ENCODE results near the gene FOXN4.

The FOXN4 gene

DNA sequence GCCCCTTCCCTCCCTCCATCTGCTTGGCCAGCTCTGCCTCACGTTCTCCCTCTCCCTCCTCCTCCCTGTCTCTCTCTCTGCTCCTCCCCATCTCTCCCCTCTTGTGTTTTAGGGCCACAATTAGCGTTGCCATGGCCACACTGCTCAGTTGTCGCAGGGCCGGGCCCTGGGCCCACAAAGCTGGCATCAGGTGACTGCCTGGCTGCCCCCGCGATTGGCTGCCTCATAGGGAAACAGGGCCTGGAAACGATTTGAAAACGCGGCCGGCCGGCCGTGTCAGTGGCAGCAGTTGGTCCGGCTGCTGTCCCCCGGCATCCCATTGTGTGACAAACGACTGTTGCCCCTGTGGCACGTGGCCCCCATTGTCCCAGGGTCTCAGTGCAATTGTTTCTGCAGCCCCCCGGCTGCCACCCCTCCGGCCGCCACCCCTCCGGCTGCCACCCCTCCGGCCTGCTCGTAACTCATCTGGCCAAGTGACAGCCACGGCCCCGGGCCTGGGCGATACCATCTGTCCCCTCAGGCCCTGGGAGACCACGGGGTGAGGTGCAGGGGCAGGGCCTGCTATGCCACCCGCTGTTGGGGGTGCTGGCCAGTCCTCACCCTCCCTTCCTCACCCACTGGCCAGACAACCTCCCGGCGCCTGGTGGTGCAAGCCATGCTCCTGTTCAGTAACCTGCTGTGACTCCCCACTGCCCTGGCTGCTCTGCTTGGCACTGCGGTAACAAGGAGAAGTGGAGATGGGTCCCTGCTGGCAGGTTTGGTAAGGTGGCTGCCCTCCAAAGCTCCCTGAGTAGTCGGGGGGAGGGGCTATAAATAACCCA lies 17.4 kb downstream of the FOXN4 start:
- no peak for DNase-seq
- H3K4me1 ChIP-seq (ENCODE audit: insufficient read depth, low read length), result no peaks in the 10 kb centered on the region

DNA sequence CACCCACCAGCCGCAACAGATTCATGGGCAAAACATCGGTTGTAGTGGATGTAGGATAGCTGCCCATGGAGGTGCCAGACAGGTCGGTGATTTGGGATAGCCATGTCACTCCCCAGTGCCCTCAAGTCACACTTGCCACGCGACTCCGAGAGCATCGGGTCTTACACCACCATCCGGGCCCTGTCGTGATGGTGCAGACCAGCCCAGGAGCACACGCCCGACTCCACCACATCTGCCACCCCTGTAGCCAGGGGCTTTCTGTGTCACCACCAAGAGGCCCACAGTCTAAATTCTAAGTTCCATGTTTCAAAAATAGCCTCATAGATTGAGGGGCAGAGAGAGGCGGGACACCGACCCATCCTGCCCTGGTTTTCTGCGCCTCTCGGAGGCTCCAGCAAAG lies 18.0 kb downstream of the FOXN4 start:
- no peak overlapping the region for H2AFZ ChIP-seq (ENCODE audit: low read depth, low read length)
- H3K27ac ChIP-seq (ENCODE audit: low read length), result no peak overlapping the region
- no peak overlapping the region for H3K9ac ChIP-seq (ENCODE audit: low read depth, low read length)
- H3K79me2 ChIP-seq (ENCODE audit: insufficient read depth, low read length), result no peaks in the 10 kb centered on the region
- no peak overlapping the region for H3K4me3 ChIP-seq (ENCODE audit: low read depth in 1 of 2, low read length in 2 of 2)
- DNase-seq, result no peak
- no peaks in the 10 kb centered on the region for H3K36me3 ChIP-seq (ENCODE audit: insufficient read depth, low read length)
- H3K9me3 ChIP-seq (ENCODE audit: insufficient read depth, low read length, severe bottlenecking), result no peaks in the 10 kb centered on the region
- no peak overlapping the region for H3K4me2 ChIP-seq (ENCODE audit: insufficient read depth, low read length)
- H3K4me1 ChIP-seq (ENCODE audit: insufficient read depth, low read length), result no peaks in the 10 kb centered on the region
- TF ChIP-seq EZH2 (IDR thresholded peaks at IDR 0.05; ENCODE audit: borderline replicate concordance, low read depth, low read length, severe bottlenecking), result no peak
- TF ChIP-seq, protein P1, sequence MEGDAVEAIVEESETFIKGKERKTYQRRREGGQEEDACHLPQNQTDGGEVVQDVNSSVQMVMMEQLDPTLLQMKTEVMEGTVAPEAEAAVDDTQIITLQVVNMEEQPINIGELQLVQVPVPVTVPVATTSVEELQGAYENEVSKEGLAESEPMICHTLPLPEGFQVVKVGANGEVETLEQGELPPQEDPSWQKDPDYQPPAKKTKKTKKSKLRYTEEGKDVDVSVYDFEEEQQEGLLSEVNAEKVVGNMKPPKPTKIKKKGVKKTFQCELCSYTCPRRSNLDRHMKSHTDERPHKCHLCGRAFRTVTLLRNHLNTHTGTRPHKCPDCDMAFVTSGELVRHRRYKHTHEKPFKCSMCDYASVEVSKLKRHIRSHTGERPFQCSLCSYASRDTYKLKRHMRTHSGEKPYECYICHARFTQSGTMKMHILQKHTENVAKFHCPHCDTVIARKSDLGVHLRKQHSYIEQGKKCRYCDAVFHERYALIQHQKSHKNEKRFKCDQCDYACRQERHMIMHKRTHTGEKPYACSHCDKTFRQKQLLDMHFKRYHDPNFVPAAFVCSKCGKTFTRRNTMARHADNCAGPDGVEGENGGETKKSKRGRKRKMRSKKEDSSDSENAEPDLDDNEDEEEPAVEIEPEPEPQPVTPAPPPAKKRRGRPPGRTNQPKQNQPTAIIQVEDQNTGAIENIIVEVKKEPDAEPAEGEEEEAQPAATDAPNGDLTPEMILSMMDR (IDR thresholded peaks at IDR 0.05; ENCODE audit: borderline replicate concordance, extremely low read depth, low read length, poor library complexity, severe bottlenecking), result no peak
- no peaks in the 10 kb centered on the region for H3K27me3 ChIP-seq (ENCODE audit: insufficient read depth, low read length, poor library complexity)
- no peak for ATAC-seq (ENCODE audit: insufficient read depth, low read depth)
- no peaks in the 10 kb centered on the region for H4K20me1 ChIP-seq (ENCODE audit: insufficient read depth, low read length)

More for the DNA sequence above, 17.4 kb downstream of the FOXN4 start:
- Histone ChIP-seq H3K4me3 (ENCODE audit: low read depth in 1 of 2, low read length in 2 of 2) (no peak overlapping the region), H3K4me2 (ENCODE audit: insufficient read depth, low read length) (no peak overlapping the region), H3K36me3 (ENCODE audit: insufficient read depth, low read length) (no peaks in the 10 kb centered on the region), H3K9ac (ENCODE audit: low read depth, low read length) (no peak overlapping the region), H3K79me2 (ENCODE audit: insufficient read depth, low read length) (no peaks in the 10 kb centered on the region), H3K27me3 (ENCODE audit: insufficient read depth, low read length, poor library complexity) (no peaks in the 10 kb centered on the region), H3K9me3 (ENCODE audit: insufficient read depth, low read length, severe bottlenecking) (no peaks in the 10 kb centered on the region), H3K27ac (ENCODE audit: low read length) (no peak overlapping the region), H4K20me1 (ENCODE audit: insufficient read depth, low read length) (no peaks in the 10 kb centered on the region), H2AFZ (ENCODE audit: low read depth, low read length) (no peak overlapping the region)
- TF ChIP-seq, protein P1 (IDR thresholded peaks at IDR 0.05; ENCODE audit: borderline replicate concordance, extremely low read depth, low read length, poor library complexity, severe bottlenecking), result no peak
- no peak for TF ChIP-seq EZH2 (IDR thresholded peaks at IDR 0.05; ENCODE audit: borderline replicate concordance, low read depth, low read length, severe bottlenecking)
- ATAC-seq (ENCODE audit: insufficient read depth, low read depth), result no peak

DNA sequence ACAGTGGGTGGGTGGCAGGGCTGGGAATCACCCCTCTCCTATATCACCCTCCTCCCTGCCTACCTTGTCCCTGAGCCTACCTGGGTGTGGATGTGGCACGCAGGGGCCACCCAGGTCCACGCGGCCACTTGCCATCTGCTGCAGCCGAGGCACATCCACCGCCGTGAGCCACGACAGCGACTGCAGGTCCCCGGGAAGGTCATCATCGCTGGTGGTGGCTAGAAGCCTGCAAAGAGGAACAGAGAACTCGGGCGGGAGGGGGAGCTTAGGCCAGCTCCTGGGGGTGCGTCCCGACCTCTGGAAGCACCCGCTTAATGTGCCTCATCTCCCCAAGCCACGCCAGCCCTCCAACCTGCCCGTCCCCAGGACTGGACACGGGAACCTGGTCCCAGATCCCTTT lies 19.0 kb downstream of the FOXN4 start:
- Histone ChIP-seq H3K9ac (ENCODE audit: low read depth, low read length) (no peak overlapping the region), H3K27me3 (ENCODE audit: insufficient read depth, low read length, poor library complexity) (no peaks in the 10 kb centered on the region), H3K4me2 (ENCODE audit: insufficient read depth, low read length) (no peak overlapping the region), H3K4me1 (ENCODE audit: insufficient read depth, low read length) (no peaks in the 10 kb centered on the region), H3K4me3 (ENCODE audit: low read depth in 1 of 2, low read length in 2 of 2) (no peak overlapping the region), H4K20me1 (ENCODE audit: insufficient read depth, low read length) (no peaks in the 10 kb centered on the region), H3K27ac (ENCODE audit: low read length) (no peak overlapping the region), H3K79me2 (ENCODE audit: insufficient read depth, low read length) (no peaks in the 10 kb centered on the region), H2AFZ (ENCODE audit: low read depth, low read length) (no peak overlapping the region), H3K36me3 (ENCODE audit: insufficient read depth, low read length) (no peaks in the 10 kb centered on the region), H3K9me3 (ENCODE audit: insufficient read depth, low read length, severe bottlenecking) (no peaks in the 10 kb centered on the region)
- TF ChIP-seq, protein P1 (IDR thresholded peaks at IDR 0.05; ENCODE audit: borderline replicate concordance, extremely low read depth, low read length, poor library complexity, severe bottlenecking), result no peak
- no peak for TF ChIP-seq EZH2 (IDR thresholded peaks at IDR 0.05; ENCODE audit: borderline replicate concordance, low read depth, low read length, severe bottlenecking)
- ATAC-seq (ENCODE audit: insufficient read depth, low read depth) (no peak), DNase-seq (no peak)
